Activated CD4-positive, alpha-beta T cell treated with anti-CD3 and anti-CD28 coated beads for 36 hours (primary cell): ENCODE measurements around the gene GFRA1. TPM values are rescaled to one million over a fixed set of nuclear protein-coding genes. Genes with fewer than 3 reads are reported as not detected.
"Not testable (repeated sequence)": the region's sequence is repeated elsewhere in the genome, so short reads cannot be mapped to it uniquely, and the experiment has no call there.

ENCODE experiments used
- ATAC-seq: fragments of 200-7000 bp; cut with Tn5 transposase; one replicate; pipeline ENCODE4 v1.10.0; 2021; ENCODE audit warnings: mild to moderate bottlenecking, moderate library complexity
- CTCF ChIA-PET: fragments of 350-600 bp; sonication (Branson Sonifier 250); formaldehyde crosslinking; loops from one replicate; lab custom pipeline; 2021; ENCODE audit warnings: antibody characterized with exemption; lab: Charles Lee
- POLR2A ChIA-PET: fragments of 350-600 bp; sonication (Branson Sonifier 250); formaldehyde crosslinking; loops from one replicate; lab custom pipeline; 2021; ENCODE audit warnings: antibody characterized with exemption, inconsistent platforms; lab: Charles Lee
- DNase-seq: peaks from one replicate; pipeline ENCODE4 v3.0.0-alpha.2; 2020
- H3K27ac Mint-ChIP-seq: one replicate; pipeline ENCODE4 v1.8.0; 2021; ENCODE audit warnings: mixed read lengths
- H3K27me3 Mint-ChIP-seq: one replicate; pipeline ENCODE4 v1.8.0; 2021; ENCODE audit warnings: mixed read lengths
- H3K36me3 Mint-ChIP-seq: one replicate; pipeline ENCODE4 v1.8.0; 2021; ENCODE audit warnings: low read depth, mixed read lengths
- H3K4me1 Mint-ChIP-seq: one replicate; pipeline ENCODE4 v1.8.0; 2021; ENCODE audit warnings: mixed read lengths
- H3K4me3 Mint-ChIP-seq: one replicate; pipeline ENCODE4 v1.8.0; 2021; ENCODE audit warnings: mild to moderate bottlenecking, moderate library complexity, mixed read lengths
- H3K9me3 Mint-ChIP-seq: one replicate; pipeline ENCODE4 v1.8.0; 2021; ENCODE audit warnings: low read depth, mixed read lengths
- intact Hi-C, 2 experiments: fragments of 100-400 bp; cut with DNase I in 1 of 2; cut with micrococcal nuclease in 1 of 2; formaldehyde crosslinking; loops; one replicate each; pipeline versions ENCODE4 v1.14.2 to v1.15.1; 2022 to 2024; cut with DNase I, micrococcal nuclease
- total RNA-seq, 2 experiments: library from RNA; stranded (reverse); gene quantifications; one replicate each; pipeline ENCODE4 v1.2.3, GENCODE V29; 2021

Gene GFRA1
- total RNA-seq, 2 experiments from 2014 or later = 0.09 to 0.11 TPM

DNA sequence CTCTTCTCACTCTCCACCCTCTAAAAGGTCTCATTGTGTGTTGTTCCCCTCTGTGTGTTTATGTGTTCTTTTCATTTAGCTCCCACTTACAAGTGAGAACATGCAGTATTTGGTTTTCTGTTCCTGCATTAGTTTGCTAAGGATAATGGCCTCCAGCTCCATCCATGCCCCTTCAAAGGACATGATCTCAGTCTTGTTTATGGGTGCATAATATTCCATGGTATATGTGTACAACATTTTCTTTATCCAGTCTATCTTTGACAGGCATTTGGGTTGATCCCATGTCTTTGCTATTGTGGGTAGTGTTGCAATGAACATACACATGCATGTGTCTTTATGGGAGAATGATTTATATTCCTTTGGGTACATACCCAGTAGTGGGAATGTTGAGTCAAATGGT, 107.1 kb downstream of the GFRA1 start:
- H3K4me1 Mint-ChIP-seq, H3K36me3 Mint-ChIP-seq, POLR2A ChIA-PET, H3K27me3 Mint-ChIP-seq, H3K4me3 Mint-ChIP-seq, H3K9me3 Mint-ChIP-seq, ATAC-seq, H3K27ac Mint-ChIP-seq, intact Hi-C loops, CTCF ChIA-PET, DNase-seq: not testable (repeated sequence)

GRCh38 chr10:116164291-116164690, 108.7 kb downstream of the GFRA1 start:
- no peaks in the 10 kb centered on the region for H3K27me3 Mint-ChIP-seq
- ChIA-PET CTCF (no interaction called here), POLR2A (no interaction called here)
- DNase-seq (no peak), ATAC-seq (no peak)
- H3K27ac Mint-ChIP-seq = no peak overlapping the region
- H3K9me3 Mint-ChIP-seq = peaks cover 4% of the 10 kb centered on the region
- no peaks in the 10 kb centered on the region for H3K4me1 Mint-ChIP-seq
- no peaks in the 10 kb centered on the region for H3K36me3 Mint-ChIP-seq
- no peak overlapping the region for H3K4me3 Mint-ChIP-seq
- intact Hi-C loops = no loop called here

DNA sequence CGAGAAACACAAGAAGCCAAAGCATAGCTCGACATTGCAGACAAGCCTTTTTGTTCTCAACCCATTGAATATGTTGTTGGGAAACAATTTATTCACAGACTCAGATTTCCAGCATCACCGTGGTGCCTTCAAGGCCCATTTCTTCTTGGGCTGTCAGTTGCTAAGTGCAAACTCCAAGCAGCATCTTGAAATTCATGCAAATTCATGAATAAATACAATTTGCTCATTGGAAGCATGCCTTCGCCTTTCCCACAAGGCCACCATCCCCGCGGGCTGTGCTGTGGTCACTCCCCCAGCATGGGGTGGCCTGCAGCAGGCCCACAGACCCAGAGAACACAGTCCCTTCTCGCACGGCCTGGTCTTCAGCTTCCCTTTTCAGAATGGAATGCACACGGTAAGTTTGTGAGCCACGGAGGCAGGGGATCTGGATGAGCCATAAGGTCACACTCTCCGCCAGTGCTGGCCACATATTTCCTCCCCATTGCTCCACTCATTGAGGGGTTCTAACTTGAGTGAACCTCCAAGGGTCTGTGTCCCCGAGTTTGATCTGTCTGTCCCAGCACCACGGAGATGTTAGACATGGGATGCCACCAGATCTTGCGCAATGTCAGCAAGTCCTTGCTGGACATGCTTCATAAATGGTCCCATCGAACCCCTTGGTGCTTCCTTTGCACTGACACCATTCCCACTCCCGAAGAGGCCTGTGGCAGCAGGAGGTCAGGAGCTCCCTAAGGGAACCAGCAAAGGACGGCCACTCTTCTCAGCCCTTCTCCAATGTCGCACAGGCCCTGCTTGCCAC, 109.5 kb downstream of the GFRA1 start:
- ChIA-PET POLR2A (no interaction called here), CTCF (no interaction called here)
- no peak for ATAC-seq

DNA sequence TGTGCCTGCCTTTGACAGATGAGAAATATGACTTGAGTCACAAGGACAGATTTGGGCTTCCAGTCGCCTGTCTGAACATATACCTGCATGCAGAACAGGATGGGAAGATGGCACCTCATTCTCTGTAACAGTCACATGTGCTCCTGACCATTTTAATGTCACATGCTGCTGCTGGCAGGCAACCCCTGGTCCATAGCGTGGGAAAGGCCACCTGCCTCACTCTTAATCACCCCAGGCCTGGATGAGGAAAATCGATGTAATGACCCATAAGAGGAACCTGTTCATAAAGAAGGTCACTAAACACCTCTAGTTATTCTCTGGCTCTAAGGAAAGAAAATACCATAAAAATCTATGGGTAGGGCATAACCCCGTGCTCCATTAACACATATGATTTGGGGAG, 110.2 kb downstream of the GFRA1 start:
- intact Hi-C loops = no loop called here
- no peaks in the 10 kb centered on the region for H3K36me3 Mint-ChIP-seq
- no peak for ATAC-seq
- H3K4me3 Mint-ChIP-seq = no peak overlapping the region
- POLR2A ChIA-PET = no interaction called here
- H3K9me3 Mint-ChIP-seq = peaks cover 4% of the 10 kb centered on the region
- CTCF ChIA-PET = no interaction called here
- DNase-seq = no peak
- no peaks in the 10 kb centered on the region for H3K4me1 Mint-ChIP-seq
- no peak overlapping the region for H3K27ac Mint-ChIP-seq
- H3K27me3 Mint-ChIP-seq = no peaks in the 10 kb centered on the region

More for the DNA sequence above, 109.5 kb downstream of the GFRA1 start:
- no peak for DNase-seq
- no peak overlapping the region for H3K4me3 Mint-ChIP-seq
- no peak overlapping the region for H3K27ac Mint-ChIP-seq
- peaks cover 4% of the 10 kb centered on the region for H3K9me3 Mint-ChIP-seq
- no peaks in the 10 kb centered on the region for H3K36me3 Mint-ChIP-seq
- no peaks in the 10 kb centered on the region for H3K27me3 Mint-ChIP-seq
- intact Hi-C loops = no loop called here
- no peaks in the 10 kb centered on the region for H3K4me1 Mint-ChIP-seq

GRCh38 chr10:116160271-116160670, 112.7 kb downstream of the GFRA1 start:
- Mint-ChIP-seq H3K4me3 (no peak overlapping the region), H3K36me3 (no peaks in the 10 kb centered on the region), H3K27ac (no peak overlapping the region), H3K27me3 (no peaks in the 10 kb centered on the region), H3K9me3 (peaks cover 1% of the 10 kb centered on the region), H3K4me1 (no peaks in the 10 kb centered on the region)
- POLR2A ChIA-PET = no interaction called here
- DNase-seq (no peak), ATAC-seq (no peak)
- CTCF ChIA-PET = no interaction called here
- intact Hi-C loops = no loop called here

DNA sequence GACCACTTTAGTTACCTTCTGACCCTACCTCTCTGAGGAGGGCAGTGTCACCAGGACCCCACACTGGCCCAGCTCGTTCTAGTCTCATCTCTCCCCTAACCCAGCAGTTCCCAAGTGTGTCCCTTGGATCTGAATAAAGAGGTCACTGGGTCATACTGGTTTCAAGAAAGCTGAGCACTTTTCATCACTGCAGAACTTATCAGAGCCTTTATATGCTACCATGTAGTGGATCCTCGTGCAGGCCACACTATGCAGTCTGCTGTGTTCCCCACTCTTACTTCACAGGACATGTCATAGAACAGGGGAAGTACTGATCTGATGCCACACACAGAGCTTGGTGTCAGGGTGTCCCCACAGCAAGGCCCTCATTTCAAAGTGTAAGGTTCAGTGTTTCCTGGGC, 113.8 kb downstream of the GFRA1 start:
- intact Hi-C loops = no loop called here
- H3K4me1 Mint-ChIP-seq = no peaks in the 10 kb centered on the region
- no peaks in the 10 kb centered on the region for H3K36me3 Mint-ChIP-seq
- ChIA-PET POLR2A (no interaction called here), CTCF (no interaction called here)
- no peak for ATAC-seq
- no peaks in the 10 kb centered on the region for H3K27me3 Mint-ChIP-seq
- no peak overlapping the region for H3K27ac Mint-ChIP-seq
- no peak for DNase-seq
- H3K9me3 Mint-ChIP-seq = peaks cover 1% of the 10 kb centered on the region
- H3K4me3 Mint-ChIP-seq = no peak overlapping the region

- no peaks in the 10 kb centered on the region for H3K4me1 Mint-ChIP-seq
- intact Hi-C loops = no loop called here
- no peak for DNase-seq
- H3K27ac Mint-ChIP-seq = no peak overlapping the region
- peaks cover 1% of the 10 kb centered on the region for H3K9me3 Mint-ChIP-seq
- no peaks in the 10 kb centered on the region for H3K27me3 Mint-ChIP-seq
- ATAC-seq = no peak
- ChIA-PET CTCF (no interaction called here), POLR2A (no interaction called here)
- H3K4me3 Mint-ChIP-seq = no peak overlapping the region
- H3K36me3 Mint-ChIP-seq = no peaks in the 10 kb centered on the region
These were observed 115.0 kb downstream of the GFRA1 start for GRCh38 chr10:116158036-116158435.

DNA sequence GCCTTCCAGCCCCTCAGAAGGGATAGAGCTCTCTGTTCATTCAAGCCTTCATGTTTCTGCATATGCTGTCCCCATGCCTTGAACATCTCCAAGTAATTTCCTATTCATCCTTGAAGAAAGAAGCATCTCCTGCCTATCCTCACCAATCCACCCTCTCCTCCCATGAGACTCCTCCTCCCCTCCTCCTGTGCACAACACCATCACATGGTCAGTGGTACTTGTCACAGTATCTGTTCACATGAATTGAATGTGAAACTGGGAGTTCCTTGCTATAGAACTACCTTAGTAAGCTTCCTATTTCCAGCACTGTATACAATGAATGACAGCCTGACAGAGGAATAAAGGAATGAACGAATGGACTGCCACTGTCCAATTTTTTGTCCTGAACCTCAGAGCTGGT, 115.5 kb downstream of the GFRA1 start:
- no peak for DNase-seq
- intact Hi-C loops = no loop called here
- Mint-ChIP-seq H3K27ac (no peak overlapping the region), H3K4me3 (no peak overlapping the region), H3K36me3 (no peaks in the 10 kb centered on the region), H3K27me3 (no peaks in the 10 kb centered on the region), H3K9me3 (peaks cover 1% of the 10 kb centered on the region), H3K4me1 (no peaks in the 10 kb centered on the region)
- ChIA-PET POLR2A (no interaction called here), CTCF (no interaction called here)
- ATAC-seq = no peak

GRCh38 chr10:116156819-116157218, 116.2 kb downstream of the GFRA1 start:
- Mint-ChIP-seq H3K27me3 (no peaks in the 10 kb centered on the region), H3K4me1 (no peaks in the 10 kb centered on the region), H3K36me3 (no peaks in the 10 kb centered on the region), H3K4me3 (no peak overlapping the region), H3K9me3 (peaks cover 1% of the 10 kb centered on the region), H3K27ac (no peak overlapping the region)
- DNase-seq (no peak), ATAC-seq (no peak)
- POLR2A ChIA-PET = no interaction called here
- CTCF ChIA-PET = no interaction called here
- intact Hi-C loops = no loop called here

GRCh38 chr10:116155191-116155590, 117.8 kb downstream of the GFRA1 start:
- CTCF ChIA-PET = no interaction called here
- ATAC-seq = no peak
- H3K36me3 Mint-ChIP-seq = no peaks in the 10 kb centered on the region
- H3K4me3 Mint-ChIP-seq = no peak overlapping the region
- no peaks in the 10 kb centered on the region for H3K27me3 Mint-ChIP-seq
- no peak overlapping the region for H3K27ac Mint-ChIP-seq
- H3K9me3 Mint-ChIP-seq = no peaks in the 10 kb centered on the region
- POLR2A ChIA-PET = no interaction called here
- no peak for DNase-seq
- H3K4me1 Mint-ChIP-seq = no peaks in the 10 kb centered on the region
- intact Hi-C loops = no loop called here

GRCh38 chr10:116154651-116155050, 118.4 kb downstream of the GFRA1 start:
- intact Hi-C loops = no loop called here
- Mint-ChIP-seq H3K4me3 (no peak overlapping the region), H3K9me3 (no peaks in the 10 kb centered on the region), H3K4me1 (no peaks in the 10 kb centered on the region), H3K27me3 (no peaks in the 10 kb centered on the region), H3K36me3 (no peaks in the 10 kb centered on the region), H3K27ac (no peak overlapping the region)
- no peak for DNase-seq
- CTCF ChIA-PET = no interaction called here
- POLR2A ChIA-PET = no interaction called here
- ATAC-seq = no peak

DNA sequence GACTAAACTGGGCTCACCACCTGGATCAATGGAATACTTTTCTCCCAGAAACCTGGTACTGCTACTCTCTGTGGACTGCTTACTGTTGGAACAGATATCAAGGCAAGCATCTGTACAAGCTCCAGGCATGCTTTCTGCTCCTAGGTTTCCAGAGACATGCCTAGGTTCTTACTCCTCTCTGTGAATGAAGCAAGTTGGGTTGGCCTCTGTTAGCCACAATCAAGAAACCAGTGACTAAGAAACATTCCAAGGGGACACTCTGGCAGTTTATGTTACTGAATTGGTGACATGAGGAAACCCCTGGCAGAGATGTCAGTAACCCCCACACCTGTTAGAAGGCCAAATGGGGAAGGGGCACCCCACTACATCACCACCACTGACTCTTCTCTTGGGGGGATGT, 121.9 kb downstream of the GFRA1 start:
- H3K9me3 Mint-ChIP-seq = no peaks in the 10 kb centered on the region
- ChIA-PET POLR2A (no interaction called here), CTCF (no interaction called here)
- DNase-seq (no peak), ATAC-seq (no peak)
- no peaks in the 10 kb centered on the region for H3K27me3 Mint-ChIP-seq
- peaks cover 17% of the 10 kb centered on the region for H3K4me1 Mint-ChIP-seq
- H3K36me3 Mint-ChIP-seq = no peaks in the 10 kb centered on the region
- H3K27ac Mint-ChIP-seq = no peak overlapping the region
- intact Hi-C loops = no loop called here
- H3K4me3 Mint-ChIP-seq = no peak overlapping the region
